Measurements from ENCODE around the gene CNGA1.
A peak's percentile ranks its signal among the peaks of the same experiment; 100 is the strongest.

The CNGA1 gene

DNA sequence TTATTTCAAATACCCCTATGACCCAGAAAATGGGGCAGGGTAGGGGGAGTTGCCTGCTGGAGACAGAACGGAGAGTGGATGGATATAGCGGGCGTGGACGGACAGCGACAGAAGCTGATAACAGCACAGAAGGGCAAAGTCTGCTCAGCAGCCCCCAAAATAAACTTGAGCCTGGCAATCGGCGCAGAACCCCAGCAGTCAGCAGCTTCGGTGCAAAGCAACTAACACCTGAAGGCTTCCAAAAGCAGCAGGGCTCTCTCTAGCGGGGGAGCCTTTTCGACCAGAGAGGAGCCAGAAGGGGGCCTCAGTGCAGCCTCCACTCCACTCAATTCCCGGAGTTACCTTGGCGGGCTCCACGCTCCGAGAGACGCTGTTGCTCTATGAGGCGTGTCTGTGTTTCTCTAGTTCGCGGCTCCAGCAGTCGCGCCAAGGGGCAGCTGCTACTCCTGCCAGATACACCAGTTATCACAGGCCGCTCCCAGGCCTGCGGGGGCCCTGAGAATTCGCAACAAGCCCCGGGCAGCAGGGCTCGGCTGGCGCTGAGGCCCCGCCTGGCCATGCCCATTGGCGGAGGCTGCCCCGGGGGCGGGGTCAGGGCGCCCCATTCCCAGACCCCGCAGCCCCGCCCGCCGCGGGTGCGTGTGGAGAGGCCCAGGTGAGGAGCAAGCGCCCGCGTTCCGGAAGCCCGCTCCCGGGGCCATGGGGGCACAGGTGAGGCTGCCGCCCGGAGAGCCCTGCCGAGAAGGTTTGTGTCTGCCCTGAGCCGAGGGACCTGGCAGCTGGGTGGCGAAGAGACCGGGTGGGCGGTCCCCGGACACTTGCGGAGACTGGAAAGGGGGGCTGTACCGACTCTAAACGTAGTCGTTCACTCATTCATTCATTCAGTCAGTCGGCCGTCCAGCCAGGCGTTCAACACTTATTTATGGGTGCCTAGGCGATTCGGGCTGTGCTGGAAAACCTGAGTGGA is at the start of gene CNGA1, which contains the start of gene NIPAL1:
CNGA1 (minus strand) TSS at position 541 of the 967 bp plus-strand sequence. CDS start 63,992 bp downstream, outside the sequence.
NIPAL1 (plus strand) TSS at position 632 of the 967 bp plus-strand sequence; CDS start at position 700, 68 bp downstream.
- DNase-seq: no peak

DNA sequence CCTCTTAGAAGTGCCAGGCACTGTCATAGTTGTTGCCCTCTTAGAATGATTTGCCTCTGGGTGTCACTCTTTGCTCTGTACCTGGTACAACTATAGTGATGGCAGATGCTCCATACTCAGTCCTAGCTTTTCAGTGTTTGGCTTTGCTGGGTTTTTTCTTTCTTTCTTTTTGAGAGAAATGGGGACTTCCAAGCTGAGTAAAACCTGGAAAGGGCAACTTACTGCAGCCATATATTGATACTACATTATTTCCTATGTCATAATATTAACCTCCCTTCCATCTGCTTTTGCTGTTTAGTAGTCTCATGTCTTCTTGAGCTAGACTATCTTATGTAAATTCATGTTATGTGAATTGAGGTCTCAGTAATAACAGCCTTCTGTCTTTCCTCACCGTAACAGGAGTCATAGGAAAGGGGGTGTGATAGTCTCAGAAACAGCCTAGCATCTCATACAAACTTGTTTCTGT is 49.1 kb upstream of the CNGA1 start:
- DNase-seq: no peak

DNA sequence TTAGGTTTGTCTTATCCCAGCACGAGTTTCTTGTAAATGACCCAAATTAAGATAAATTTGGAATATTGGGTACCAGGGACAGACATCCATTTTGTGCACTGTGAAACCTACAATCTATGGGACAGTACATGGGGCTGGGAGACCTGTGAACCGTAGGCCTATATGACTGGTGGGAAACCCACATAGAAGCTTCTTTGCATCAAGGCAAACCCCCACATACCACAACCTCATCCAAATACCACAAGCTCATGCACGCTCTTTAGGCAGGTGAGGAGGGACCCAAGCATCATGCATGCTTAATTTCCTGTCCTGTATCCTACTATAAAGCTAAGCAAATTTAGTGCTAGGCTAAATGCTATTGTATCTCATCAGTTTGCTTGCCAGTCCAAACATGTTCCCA is 47.9 kb upstream of the CNGA1 start:
- DNase-seq: no peak

DNA sequence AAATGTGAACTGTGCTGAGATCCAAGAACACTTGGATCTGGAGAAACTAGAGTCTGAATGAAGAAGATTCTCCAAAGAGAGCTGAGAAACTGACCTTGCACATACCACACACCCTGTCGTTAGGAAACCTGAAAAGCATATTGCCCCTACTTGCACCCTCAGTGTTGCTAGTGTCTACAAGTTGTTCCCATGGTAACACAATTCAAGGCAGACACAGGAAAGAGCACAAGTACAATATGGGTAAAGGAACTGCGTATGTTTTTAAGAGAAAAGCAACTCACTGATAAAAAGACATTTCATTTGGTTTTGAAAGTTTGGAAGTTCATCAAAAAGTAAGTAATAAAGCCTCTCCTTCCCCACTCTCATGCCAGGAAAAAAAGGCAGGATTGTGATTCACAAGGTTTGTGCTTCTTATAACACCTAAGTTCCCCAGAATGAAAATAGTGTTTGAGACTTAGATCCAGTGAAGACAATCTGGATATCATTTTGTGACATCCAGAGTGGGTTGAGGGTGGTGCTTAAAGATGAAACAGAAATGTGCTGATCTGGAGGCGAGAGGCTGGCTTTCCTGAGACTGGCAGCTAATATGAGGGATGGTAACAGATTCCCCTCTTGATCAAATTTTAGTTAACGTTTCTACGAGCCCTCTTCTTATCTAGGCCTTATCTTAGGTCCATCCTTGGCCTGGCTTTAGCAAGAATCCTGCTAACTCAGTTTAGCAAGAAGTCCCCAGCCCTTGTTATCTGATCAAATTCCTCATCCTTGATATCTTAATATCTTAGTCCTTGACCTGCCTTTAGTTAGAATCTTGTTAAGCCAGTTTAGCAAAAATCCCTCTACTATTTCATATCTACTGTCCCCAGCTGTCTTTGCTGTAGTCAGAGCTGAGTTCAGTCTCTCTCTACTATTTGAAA is 42.4 kb upstream of the CNGA1 start:
- DNase-seq: no peak

DNA sequence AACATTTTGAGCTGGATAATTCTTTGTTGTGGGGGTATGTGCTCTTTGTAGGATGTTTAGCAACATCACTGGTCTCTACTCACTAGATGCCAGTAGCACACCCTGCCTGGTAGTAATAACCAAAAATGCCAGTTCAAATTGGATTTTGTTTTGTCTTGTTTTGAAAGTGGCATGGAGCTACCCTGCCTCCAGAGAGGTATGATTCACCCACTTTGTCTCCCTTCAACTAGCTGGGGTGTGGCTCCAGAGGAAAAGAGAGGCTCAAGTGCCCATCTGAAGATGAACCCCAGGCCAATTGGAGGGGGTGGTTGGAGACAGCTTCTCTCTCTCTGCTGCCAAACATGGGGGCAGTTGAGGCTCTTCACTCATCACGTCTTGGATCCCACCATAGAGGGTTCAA is 34.6 kb upstream of the CNGA1 start:
- no peak for DNase-seq

DNA sequence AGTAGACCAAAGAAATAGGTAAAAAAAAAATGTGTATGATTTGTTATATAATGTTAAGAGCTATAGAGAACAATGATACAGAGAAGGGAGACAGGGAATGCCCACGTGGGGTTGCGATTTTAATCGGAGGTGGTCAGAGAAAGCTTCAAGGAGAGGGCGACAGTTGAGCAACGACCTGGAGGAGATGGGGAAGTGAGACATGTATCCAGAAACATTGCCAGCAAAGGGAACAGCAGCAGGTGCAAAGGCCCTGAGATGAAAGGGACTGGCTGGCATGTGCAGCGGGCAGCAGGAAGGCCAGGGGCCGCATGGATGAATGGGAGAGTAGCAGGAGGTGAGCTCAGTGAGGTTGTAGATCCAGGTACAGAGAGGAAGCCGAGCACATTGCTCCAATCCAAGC is 33.0 kb upstream of the CNGA1 start:
- no peak for DNase-seq

DNA sequence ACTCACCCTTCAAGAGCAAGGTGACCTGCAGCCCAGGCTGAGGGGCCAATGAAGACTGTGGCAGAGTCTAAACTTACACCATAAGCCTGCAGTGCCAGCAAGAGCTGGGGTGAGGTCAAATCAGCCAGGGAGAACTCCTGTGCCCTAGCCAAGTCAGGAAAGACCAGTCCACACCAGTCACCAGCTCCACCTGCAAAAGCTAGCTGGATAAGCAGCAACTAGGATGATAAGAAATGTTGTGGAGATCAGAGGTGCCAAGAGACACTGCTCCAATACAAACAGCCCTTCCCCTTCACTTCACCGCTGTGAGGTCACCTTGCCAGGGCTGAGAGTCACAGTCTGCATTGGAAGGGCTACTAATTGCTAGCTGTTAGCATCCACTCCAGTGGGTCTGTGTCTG is 31.4 kb upstream of the CNGA1 start:
- DNase-seq: no peak

DNA sequence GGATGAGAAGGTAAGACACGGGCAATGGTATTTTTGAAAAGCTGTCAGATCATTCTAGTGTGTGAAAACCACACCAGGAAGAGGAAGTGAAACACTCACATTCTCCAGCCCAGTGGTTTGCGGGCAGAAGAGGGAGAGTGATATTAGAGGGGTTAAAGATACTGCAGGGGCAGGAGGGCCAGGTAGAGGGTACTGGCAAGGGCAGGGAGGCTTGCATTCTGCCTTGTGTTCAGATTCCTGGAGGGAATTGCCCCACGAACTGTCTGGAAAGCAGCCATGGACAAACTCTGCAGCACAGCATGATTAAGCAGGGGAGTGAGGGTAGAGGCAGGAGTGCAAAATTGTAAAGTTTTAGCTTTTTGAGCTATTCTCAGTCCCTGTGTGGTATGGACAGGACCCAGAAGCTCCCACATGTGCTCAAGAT is 31.0 kb upstream of the CNGA1 start:
- peak; percentile 8 for DNase-seq

DNA sequence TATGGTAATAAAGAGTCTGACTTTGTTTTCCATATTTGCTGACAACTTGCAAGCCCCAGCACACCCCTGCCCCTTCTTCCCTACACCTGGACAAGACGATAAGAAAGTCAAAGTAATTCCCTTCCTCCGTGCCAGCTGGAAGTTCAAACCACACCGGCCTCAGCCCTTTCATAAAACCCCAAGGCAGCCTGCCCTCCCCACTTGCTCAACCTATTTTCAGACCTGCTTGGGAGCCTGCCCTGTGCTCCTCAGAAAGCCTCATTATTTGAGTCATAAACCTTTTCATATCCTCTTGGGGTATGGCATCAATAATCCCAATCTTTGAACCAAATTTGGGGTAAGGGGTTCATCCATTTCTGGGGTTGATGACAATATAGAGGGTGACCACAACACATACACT is 29.6 kb upstream of the CNGA1 start:
- no peak for DNase-seq

DNA sequence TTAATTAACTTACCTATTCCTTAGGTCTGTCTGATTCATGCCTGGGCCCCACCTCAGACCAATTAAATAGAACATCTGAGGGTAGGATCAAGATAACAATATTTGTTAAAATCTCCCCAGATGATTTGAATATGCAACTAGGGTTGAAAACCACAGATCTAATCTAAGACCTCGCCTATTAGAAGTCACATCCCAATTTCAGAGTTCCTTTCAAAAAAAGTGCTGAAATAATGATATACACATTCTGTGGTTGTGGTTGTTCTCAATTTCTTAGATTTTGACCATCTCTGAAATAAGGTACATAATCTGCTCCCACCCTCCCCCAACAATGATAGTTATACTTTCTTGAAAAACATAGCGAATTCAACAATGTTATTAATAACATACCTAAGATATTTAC is 27.8 kb upstream of the CNGA1 start:
- no peak for DNase-seq

DNA sequence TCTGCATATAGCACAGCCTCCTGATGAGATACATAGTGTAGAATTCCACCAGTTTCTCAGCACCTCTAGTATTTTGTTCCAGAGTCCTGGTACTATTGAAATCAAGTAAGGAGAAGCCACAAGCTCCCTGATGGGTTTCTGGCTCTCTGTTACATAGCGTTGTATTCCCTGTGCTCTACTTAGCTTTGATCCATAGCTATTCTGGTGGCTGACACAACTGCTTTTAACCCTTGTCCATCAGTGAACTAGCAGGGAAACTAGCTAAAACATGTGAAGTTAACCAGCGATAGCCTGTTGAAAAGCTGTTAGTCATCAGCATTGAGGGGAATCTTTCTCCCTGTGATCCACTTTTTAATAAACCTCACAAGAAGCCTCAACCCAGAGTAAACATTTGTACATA is 27.0 kb upstream of the CNGA1 start:
- DNase-seq: no peak

DNA sequence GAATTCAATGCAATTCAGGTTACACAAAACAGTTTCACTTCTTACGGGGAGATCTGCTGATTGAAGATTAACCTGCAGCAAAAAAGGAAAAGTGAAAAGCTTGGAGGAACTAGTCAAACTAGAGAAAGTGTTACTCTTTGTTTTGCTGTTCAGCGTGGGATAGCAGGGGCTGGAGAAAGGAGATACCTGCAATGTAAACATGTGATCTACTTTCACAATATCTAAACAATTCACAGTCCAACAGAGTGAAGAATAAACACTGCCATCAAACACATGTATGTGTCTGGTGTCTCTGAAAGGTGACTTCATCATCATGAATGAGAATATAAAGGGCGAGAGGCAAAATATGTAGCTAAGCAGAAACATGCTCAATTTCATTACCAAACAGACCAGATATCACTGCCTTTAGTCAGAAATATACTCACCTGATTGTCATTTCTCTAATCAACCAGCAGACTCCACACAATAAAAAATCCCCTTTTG is 26.5 kb upstream of the CNGA1 start:
- DNase-seq: no peak

DNA sequence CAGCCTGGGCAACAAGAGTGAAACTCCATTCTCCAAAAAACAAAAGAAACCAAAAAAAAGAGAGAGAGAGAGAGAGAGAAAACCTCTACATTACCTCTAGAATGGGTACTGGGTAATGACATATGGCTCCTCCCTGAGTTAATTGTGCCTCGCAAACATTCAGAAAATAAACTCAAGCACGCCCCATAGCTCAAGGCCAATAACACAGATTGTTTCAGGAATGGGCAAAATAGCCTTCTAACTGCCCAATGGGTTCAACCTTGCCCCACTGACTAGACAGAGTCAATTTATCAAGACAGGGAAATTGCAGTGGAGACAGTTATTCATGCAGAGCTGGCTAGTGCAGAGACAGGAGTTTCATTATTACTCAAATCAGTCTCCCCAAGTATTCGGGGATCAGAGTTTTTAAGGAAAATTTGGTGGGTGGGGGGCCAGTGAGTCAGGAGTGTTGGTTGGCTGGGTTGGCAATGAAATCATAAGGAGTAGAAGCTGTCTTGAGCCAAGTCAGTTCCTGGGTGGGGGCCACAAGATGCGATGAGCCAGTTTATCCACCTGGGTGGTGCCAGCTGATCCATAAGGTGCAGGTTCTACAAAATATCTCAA is 25.2 kb upstream of the CNGA1 start:
- no peak for DNase-seq

DNA sequence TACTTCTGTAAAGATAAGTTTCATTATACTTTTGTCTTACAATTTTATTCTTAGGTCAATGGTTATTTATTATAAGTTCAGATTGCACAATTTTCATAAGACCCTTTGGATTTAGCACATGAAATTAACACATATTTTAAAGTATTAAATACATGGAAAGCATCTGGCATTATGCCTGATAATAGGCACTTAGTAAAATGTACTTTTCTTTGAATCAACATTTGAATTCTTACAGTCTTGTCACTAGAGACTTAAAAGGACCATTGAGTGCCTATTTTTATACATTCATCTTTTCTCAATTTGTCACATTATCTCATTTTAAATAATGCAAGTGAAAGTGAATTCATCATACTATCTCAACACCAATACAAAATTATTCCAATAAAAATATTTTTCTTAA is 23.1 kb upstream of the CNGA1 start:
- no peak for DNase-seq

DNA sequence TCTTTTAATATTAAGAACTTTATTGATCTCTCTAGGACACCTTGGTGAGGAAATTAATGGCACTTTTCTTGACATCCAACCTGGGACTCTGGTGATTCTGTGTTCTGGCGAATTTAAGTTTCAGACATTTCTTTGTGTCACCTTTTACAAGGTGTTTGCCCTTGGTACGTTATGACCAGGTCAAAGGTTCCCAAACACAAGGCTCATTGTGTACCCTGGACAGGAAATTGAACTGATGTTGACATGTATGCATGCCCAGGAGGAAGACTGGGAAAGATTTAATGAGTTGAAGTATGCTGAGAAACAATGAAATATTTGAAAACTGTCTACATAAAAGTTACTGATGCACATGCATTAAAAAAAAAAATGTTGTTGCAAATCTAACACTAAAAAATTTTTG is 22.2 kb upstream of the CNGA1 start:
- no peak for DNase-seq

DNA sequence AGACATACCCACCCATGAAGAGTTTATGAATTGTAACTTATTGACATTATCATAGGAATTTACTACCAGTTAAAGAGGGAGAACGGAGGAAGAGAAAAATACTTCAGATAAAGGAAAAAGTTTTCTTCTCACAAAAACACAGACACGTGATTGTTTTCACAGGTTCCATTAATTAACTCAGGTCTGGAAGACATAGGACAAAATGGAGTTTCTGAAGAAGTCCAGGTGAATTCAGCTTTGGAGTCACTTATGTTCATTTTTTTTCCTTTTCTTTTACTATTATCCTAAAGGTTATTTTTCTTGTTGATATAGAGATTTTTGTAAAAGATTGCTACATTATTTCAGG is 20.6 kb upstream of the CNGA1 start:
- DNase-seq: no peak

DNA sequence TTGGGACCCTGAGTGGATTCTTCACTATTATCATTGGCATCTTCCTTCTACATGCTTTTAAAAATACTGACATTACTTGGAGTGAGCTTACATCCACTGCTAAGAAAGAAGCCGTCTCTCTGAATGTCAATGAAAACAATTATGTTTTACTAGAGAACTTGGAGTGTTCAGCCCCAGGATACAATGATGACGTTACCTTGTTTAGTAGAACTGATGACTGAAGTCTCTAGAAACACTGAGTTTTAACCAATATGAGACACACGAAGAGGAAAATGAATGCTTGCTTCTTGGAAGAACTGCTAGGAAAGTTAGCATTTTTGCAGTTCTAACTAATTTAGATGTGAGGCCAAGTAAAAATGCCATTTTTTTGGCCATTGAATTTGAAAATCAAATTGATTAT is 19.5 kb upstream of the CNGA1 start:
- no peak for DNase-seq

DNA sequence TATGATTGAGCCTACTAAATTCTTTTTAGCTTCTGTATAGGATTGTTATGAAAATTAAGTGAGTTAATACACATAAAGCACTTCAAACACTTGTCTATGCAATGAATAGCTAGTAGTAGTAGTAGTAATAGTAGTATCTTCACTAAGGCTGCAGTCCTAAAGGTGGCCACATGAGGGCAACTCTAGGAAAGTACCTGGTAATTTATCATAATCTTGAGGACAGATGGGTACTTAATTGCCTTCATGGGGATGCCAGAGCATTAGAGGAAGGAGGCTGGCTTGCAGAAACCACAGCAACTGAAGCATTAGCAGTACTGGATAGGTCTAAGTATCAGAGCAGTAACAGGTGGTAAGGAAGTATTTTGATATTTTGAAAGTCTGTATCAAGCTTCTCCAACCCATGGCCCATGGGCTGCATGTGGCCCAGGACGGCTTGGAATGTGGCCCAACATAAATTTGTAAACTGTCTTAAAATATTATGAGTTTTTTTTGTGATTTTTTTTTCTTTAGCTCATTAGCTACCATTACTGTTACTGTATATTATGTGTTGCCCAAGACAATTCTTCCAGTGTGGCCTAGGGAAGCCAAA is 17.4 kb upstream of the CNGA1 start:
- no peak for DNase-seq

DNA sequence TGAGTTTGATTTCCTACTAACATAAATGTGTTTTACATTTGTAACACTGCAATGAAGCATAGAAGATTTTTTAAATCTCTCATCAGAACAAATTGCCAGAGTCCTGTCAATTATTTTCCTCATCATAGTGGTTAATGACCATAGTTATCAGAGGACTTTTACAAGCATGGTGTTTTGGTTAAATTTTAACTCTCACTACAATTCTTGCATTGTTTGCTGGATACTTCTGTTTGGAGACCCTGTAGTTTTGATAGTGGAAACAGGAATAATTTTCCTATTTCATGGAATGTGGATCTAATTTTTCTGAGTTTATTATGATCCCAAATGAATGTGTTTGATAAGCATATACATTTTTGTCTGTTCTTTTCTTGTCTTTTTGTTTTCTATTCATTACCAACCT is 16.9 kb upstream of the CNGA1 start:
- no peak for DNase-seq

DNA sequence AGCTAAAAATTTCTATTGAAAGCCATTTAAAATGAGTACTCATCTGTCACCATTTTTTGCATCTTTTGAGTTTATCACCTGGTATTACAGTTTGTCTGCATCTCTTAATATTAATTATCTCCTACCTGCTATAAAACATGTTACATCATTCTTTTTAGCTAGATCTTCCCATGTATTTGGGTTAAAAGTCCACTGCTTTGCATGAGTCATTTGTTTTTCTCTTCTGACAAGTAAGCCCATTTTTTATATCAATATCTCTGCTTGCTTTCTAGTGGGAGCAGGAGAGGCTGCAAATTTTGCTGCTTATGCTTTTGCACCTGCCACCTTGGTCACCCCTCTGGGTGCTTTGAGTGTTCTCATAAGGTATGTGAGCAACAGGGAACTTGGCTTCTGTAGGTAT is 16.2 kb upstream of the CNGA1 start:
- no peak for DNase-seq

DNA sequence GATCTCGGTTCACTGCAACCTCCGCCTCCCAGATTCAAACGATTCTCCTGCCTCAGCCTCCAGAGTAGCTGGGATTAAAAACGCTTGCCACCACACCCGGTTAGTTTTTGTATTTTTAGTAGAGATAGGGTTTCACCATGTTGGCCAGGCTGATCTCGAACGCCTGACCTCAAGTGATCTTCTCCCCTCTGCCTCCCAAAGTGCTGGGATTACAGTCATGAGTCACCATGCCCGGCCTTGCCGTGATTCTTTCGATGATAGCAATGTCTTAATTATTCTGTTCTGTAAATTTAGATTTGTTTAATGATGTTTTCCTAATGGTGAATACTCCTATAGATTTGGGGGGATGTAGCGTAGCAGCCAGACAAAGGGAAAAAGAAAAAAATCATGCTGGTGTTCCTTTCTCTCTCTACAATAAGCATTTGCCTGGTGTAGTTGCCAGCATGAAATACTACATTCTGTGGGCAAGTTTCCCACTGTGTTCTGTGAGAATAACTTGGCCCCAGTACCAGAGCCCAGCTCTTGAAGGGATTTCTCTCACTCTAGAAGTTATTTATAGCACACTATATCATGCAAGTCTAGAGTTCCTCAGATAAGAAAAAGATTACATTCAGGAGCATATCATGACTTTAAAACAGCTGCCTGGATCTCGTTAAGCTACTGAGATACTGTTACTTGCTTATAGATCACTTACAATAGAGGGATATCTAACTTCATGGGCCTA is 15.5 kb upstream of the CNGA1 start:
- DNase-seq: no peak

DNA sequence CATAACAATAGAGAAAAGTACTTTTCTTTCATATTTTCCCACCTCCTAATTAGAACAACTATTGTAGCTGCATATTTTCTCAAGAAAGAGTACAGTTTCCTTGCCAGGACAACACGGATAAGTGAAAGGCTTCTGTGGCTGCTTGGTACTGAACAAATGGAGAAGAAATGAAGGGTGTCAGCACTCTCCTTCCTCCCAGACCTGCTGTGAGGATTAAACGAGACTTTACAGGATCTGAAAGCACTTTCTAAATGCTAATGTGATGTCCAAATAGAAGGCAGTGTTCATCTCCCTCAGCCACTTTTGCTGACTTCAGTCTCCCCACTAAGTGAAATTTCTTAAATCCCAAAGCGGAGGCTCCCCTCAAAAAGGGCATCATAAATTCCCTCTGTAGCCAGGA is 14.0 kb upstream of the CNGA1 start:
- DNase-seq: no peak

All from SIG-M5 (cell line).